ENCODE results near the gene SCUBE3.

- TF ChIP-seq POLR2A (IDR thresholded peaks at IDR 0.05) = no peak
- TF ChIP-seq, protein P1, sequence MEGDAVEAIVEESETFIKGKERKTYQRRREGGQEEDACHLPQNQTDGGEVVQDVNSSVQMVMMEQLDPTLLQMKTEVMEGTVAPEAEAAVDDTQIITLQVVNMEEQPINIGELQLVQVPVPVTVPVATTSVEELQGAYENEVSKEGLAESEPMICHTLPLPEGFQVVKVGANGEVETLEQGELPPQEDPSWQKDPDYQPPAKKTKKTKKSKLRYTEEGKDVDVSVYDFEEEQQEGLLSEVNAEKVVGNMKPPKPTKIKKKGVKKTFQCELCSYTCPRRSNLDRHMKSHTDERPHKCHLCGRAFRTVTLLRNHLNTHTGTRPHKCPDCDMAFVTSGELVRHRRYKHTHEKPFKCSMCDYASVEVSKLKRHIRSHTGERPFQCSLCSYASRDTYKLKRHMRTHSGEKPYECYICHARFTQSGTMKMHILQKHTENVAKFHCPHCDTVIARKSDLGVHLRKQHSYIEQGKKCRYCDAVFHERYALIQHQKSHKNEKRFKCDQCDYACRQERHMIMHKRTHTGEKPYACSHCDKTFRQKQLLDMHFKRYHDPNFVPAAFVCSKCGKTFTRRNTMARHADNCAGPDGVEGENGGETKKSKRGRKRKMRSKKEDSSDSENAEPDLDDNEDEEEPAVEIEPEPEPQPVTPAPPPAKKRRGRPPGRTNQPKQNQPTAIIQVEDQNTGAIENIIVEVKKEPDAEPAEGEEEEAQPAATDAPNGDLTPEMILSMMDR (IDR thresholded peaks at IDR 0.05) = no peak
Measured at GRCh38 chr6:35295521-35296315, 82.0 kb downstream of the SCUBE3 start.

All from body of pancreas (tissue), 4 donors.